ENCODE measurements around the gene BHLHE41. TPM values are rescaled to one million over a fixed set of nuclear protein-coding genes. Genes with fewer than 3 reads are reported as not detected.

BHLHE41 gene
- total and polyA plus RNA-seq, 12 donors = 0.33 to 62.9 (median 18.8) TPM

- H3K9me3 ChIP-seq (replicated peaks in 1 of 3) = no peaks in the 10 kb centered on the region
- intact Hi-C loops (cut with DNase I) = no loop called here
- no peak overlapping the region for H3K4me3 ChIP-seq
- WGBS, 4 donors = 73 to 89% (median 75%) methylated on average over 3 of the region's 3 CpGs
- no peak overlapping the region for H3K27ac ChIP-seq
- no peak for DNase-seq
- no peaks in the 10 kb centered on the region for H3K27me3 ChIP-seq
- no peak for TF ChIP-seq POLR2A (IDR thresholded peaks at IDR 0.05)
- TF ChIP-seq, protein P1, sequence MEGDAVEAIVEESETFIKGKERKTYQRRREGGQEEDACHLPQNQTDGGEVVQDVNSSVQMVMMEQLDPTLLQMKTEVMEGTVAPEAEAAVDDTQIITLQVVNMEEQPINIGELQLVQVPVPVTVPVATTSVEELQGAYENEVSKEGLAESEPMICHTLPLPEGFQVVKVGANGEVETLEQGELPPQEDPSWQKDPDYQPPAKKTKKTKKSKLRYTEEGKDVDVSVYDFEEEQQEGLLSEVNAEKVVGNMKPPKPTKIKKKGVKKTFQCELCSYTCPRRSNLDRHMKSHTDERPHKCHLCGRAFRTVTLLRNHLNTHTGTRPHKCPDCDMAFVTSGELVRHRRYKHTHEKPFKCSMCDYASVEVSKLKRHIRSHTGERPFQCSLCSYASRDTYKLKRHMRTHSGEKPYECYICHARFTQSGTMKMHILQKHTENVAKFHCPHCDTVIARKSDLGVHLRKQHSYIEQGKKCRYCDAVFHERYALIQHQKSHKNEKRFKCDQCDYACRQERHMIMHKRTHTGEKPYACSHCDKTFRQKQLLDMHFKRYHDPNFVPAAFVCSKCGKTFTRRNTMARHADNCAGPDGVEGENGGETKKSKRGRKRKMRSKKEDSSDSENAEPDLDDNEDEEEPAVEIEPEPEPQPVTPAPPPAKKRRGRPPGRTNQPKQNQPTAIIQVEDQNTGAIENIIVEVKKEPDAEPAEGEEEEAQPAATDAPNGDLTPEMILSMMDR (IDR thresholded peaks at IDR 0.05) = no peak
- H3K36me3 ChIP-seq (replicated peaks in 1 of 2) = no peaks in the 10 kb centered on the region
- peaks cover 0 to 8% of the 10 kb centered on the region in 2 donors for H3K4me1 ChIP-seq (replicated peaks in 1 of 2)
These were observed 33.4 kb upstream of the BHLHE41 start for GRCh38 chr12:26158078-26158764.

DNA sequence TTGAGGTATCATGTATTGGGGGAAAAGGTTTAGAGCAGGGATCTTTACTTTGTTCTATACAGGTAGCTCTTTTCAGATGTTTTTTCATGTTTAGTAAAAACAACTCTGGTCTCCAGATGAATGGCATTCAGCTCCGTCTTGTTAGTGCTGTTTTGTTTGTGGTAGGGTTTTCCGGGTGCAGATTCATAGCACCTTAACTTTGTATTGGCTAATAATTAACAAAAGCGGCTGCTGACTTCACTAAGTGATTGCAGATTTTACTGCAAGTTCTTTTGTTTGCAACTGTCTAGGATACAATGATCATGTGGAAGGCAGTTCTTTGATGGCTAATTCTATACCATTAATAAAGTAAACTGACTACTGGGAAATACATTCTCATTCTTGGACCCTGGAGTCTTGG is 32.2 kb upstream of the BHLHE41 start:
- Histone ChIP-seq H3K27ac (no peak overlapping the region), H3K27me3 (no peaks in the 10 kb centered on the region), H3K4me1 (replicated peaks in 1 of 2) (peaks cover 0 to 12% of the 10 kb centered on the region in 2 donors), H3K9me3 (replicated peaks in 1 of 3) (no peaks in the 10 kb centered on the region), H3K4me3 (no peak overlapping the region), H3K36me3 (replicated peaks in 1 of 2) (no peaks in the 10 kb centered on the region)
- intact Hi-C loops (cut with DNase I) = no loop called here
- WGBS, 4 donors = 60 to 81% (median 64%) methylated on average over 3 of the region's 3 CpGs
- DNase-seq = no peak
- no peak for TF ChIP-seq POLR2A (IDR thresholded peaks at IDR 0.05)
- TF ChIP-seq, protein P1 (IDR thresholded peaks at IDR 0.05) = no peak

GRCh38 chr12:26156201-26156871 is 31.5 kb upstream of the BHLHE41 start:
- no peak for TF ChIP-seq POLR2A (IDR thresholded peaks at IDR 0.05)
- TF ChIP-seq, protein P1 (IDR thresholded peaks at IDR 0.05) = no peak
- Histone ChIP-seq H3K4me3 (no peak overlapping the region), H3K9me3 (replicated peaks in 1 of 3) (no peaks in the 10 kb centered on the region), H3K27ac (no peak overlapping the region), H3K4me1 (replicated peaks in 1 of 2) (peaks cover 0 to 12% of the 10 kb centered on the region in 2 donors), H3K27me3 (no peaks in the 10 kb centered on the region), H3K36me3 (replicated peaks in 1 of 2) (no peaks in the 10 kb centered on the region)
- intact Hi-C loops (cut with DNase I) = no loop called here
- WGBS, 4 donors = 80 to 86% (median 82%) methylated on average over 17 of the region's 17 CpGs
- DNase-seq = no peak

GRCh38 chr12:26153421-26154154 is 28.8 kb upstream of the BHLHE41 start:
- peak overlapping the region in 2 of 5 donors; percentile 11 to 48 for H3K27ac ChIP-seq
- H3K27me3 ChIP-seq = no peaks in the 10 kb centered on the region
- no peak overlapping the region for H3K4me3 ChIP-seq
- TF ChIP-seq POLR2A (IDR thresholded peaks at IDR 0.05) = peak in 1 of 2 donors; percentile 46
- TF ChIP-seq, protein P1 (IDR thresholded peaks at IDR 0.05) = peak in 1 of 6 experiments; percentile 14
- no peaks in the 10 kb centered on the region for H3K36me3 ChIP-seq (replicated peaks in 1 of 2)
- intact Hi-C loops (cut with DNase I) = no loop called here
- whole genome bisulfite sequencing, 4 donors = 44 to 47% (median 46%) methylated on average over 5 of the region's 5 CpGs
- no peaks in the 10 kb centered on the region for H3K9me3 ChIP-seq (replicated peaks in 1 of 3)
- peak; percentile 60 to 87 (median 75) for DNase-seq
- peaks cover 0 to 12% of the 10 kb centered on the region in 2 donors for H3K4me1 ChIP-seq (replicated peaks in 1 of 2)

All from adrenal gland (tissue), 12 donors.